H9 (cell line): ENCODE measurements around the gene LMOD3. TPM values are rescaled to one million over a fixed set of nuclear protein-coding genes. Genes with fewer than 3 reads are reported as not detected.
A peak's percentile ranks its signal among the peaks of the same experiment; 100 is the strongest.

Experiments
- DNase-seq: peaks from one replicate; pipeline ENCODE4 v3.0.0-alpha.2; 2017
- H2AFZ ChIP-seq: one replicate; pipeline ENCODE4 v1.6.1; 2013; ENCODE audit warnings: mild to moderate bottlenecking, low read length, control low read depth, moderate library complexity
- H2AK5ac ChIP-seq: 2 replicates; pipeline ENCODE4 v1.6.1; 2013; ENCODE audit warnings: low read length, control low read depth, mixed read lengths; ENCODE audit not compliant: insufficient read length
- H2BK120ac ChIP-seq: one replicate; pipeline ENCODE4 v1.6.1; 2013; ENCODE audit warnings: low read depth, mild to moderate bottlenecking, low read length, control low read depth, inconsistent platforms; ENCODE audit not compliant: poor library complexity, severe bottlenecking
- H2BK12ac ChIP-seq: 2 replicates; pipeline ENCODE4 v1.6.1; 2013; ENCODE audit warnings: low read length, control low read depth, mixed read lengths, low read depth; ENCODE audit not compliant: insufficient read length
- H2BK15ac ChIP-seq: 2 replicates; pipeline ENCODE4 v1.6.1; 2013; ENCODE audit warnings: low read depth, low read length, control low read depth
- H2BK20ac ChIP-seq: one replicate; pipeline ENCODE4 v1.6.1; 2013; ENCODE audit warnings: low read depth, mild to moderate bottlenecking, low read length, control low read depth, inconsistent platforms; ENCODE audit not compliant: poor library complexity, severe bottlenecking
- H2BK5ac ChIP-seq: 2 replicates; pipeline ENCODE4 v1.6.1; 2013; ENCODE audit warnings: low read length, control low read depth, mixed read lengths; ENCODE audit not compliant: insufficient read length
- H3K14ac ChIP-seq: 2 replicates; pipeline ENCODE4 v1.6.1; 2013; ENCODE audit warnings: low read length, control low read depth; ENCODE audit not compliant: insufficient read depth
- H3K18ac ChIP-seq: 2 replicates; pipeline ENCODE4 v1.6.1; 2013; ENCODE audit warnings: low read depth, mild to moderate bottlenecking, mixed read lengths, low read length, control low read depth; ENCODE audit not compliant: insufficient read length
- H3K23ac ChIP-seq: 2 replicates; pipeline ENCODE4 v1.6.1; 2013; ENCODE audit warnings: low read length, control low read depth, mixed read lengths, low read depth; ENCODE audit not compliant: insufficient read length
- H3K23me2 ChIP-seq: 2 replicates; pipeline ENCODE4 v1.6.1; 2013; ENCODE audit warnings: low read depth, mild to moderate bottlenecking, mixed read lengths, low read length, control low read depth; ENCODE audit not compliant: insufficient read length, poor library complexity, severe bottlenecking
- H3K27ac ChIP-seq: 2 replicates; pipeline ENCODE4 v1.5.1; 2013; ENCODE audit warnings: low read length, control low read depth, mixed read lengths, low read depth; ENCODE audit not compliant: insufficient read length
- H3K27me3 ChIP-seq: 2 replicates; pipeline ENCODE4 v1.6.1; 2013; ENCODE audit warnings: low read length, control low read depth, inconsistent platforms; ENCODE audit not compliant: insufficient read depth
- H3K4ac ChIP-seq: 2 replicates; pipeline ENCODE4 v1.6.1; 2013; ENCODE audit warnings: low read depth, mild to moderate bottlenecking, control low read depth, inconsistent platforms, low read length, moderate library complexity
- H3K4me1 ChIP-seq: 2 replicates; pipeline ENCODE4 v1.6.1; 2013; ENCODE audit warnings: low read length, control low read depth, inconsistent platforms; ENCODE audit not compliant: insufficient read depth
- H3K4me2 ChIP-seq: 2 replicates; pipeline ENCODE4 v1.6.1; 2013; ENCODE audit warnings: low read length, control low read depth, mixed read lengths; ENCODE audit not compliant: insufficient read length, insufficient read depth
- H3K56ac ChIP-seq: 2 replicates; pipeline ENCODE4 v1.6.1; 2013; ENCODE audit warnings: low read depth, mild to moderate bottlenecking, mixed read lengths, low read length, control low read depth; ENCODE audit not compliant: insufficient read length
- H3K79me1 ChIP-seq: 2 replicates; pipeline ENCODE4 v1.6.1; 2013; ENCODE audit warnings: low read depth, mild to moderate bottlenecking, moderate library complexity, low read length, control low read depth, inconsistent platforms; ENCODE audit not compliant: insufficient read depth, poor library complexity, severe bottlenecking
- H3K79me2 ChIP-seq: 2 replicates; pipeline ENCODE4 v1.6.1; 2013; ENCODE audit warnings: low read length, control low read depth, inconsistent platforms; ENCODE audit not compliant: insufficient read depth
- H3K9ac ChIP-seq: 2 replicates; pipeline ENCODE4 v1.6.1; 2013; ENCODE audit warnings: low read length, control low read depth, mixed read lengths; ENCODE audit not compliant: insufficient read length; ENCODE audit errors: extremely low read depth
- H3K9me3 ChIP-seq: one replicate; pipeline ENCODE4 v1.6.1; 2013; ENCODE audit warnings: low read depth, low read length, inconsistent platforms; ENCODE audit not compliant: control insufficient read depth
- H3T11ph ChIP-seq: one replicate; pipeline ENCODE4 v1.6.1; 2013; ENCODE audit warnings: mild to moderate bottlenecking, low read length, control low read depth, inconsistent platforms
- H4K20me1 ChIP-seq: one replicate; pipeline ENCODE4 v1.6.1; 2013; ENCODE audit not compliant: control insufficient read depth, insufficient read length, insufficient read depth
- H4K5ac ChIP-seq: 2 replicates; pipeline ENCODE4 v1.6.1; 2013; ENCODE audit warnings: low read depth, mild to moderate bottlenecking, mixed read lengths, low read length, control low read depth; ENCODE audit not compliant: insufficient read length
- H4K8ac ChIP-seq: replicated peaks from 2 replicates; pipeline ENCODE4 v1.6.1; 2013; ENCODE audit warnings: low read length, control low read depth, mixed read lengths, low read depth; ENCODE audit not compliant: insufficient read length
- H4K91ac ChIP-seq: 2 replicates; pipeline ENCODE4 v1.6.1; 2013; ENCODE audit warnings: low read depth, mild to moderate bottlenecking, moderate library complexity, mixed read lengths, low read length, control low read depth; ENCODE audit not compliant: insufficient read length
- H3K27ac Mint-ChIP-seq, 3 experiments: 2 replicates in 2 of 3; 3 replicates in 1 of 3; pipeline ENCODE4 v1.8.0; 2020 to 2021; ENCODE audit warnings: mixed read lengths in 3 of 3, mild to moderate bottlenecking in 1 of 3, moderate library complexity in 1 of 3
- H3K27me3 Mint-ChIP-seq: 2 replicates; pipeline ENCODE4 v1.8.0; 2021; ENCODE audit warnings: low read depth, mild to moderate bottlenecking, moderate library complexity, mixed read lengths
- H3K36me3 Mint-ChIP-seq, 3 experiments: 2 replicates in 2 of 3; 3 replicates in 1 of 3; pipeline ENCODE4 v1.8.0; 2020 to 2021; ENCODE audit warnings: low read depth in 3 of 3, mixed read lengths in 3 of 3; ENCODE audit not compliant: insufficient read depth in 1 of 3
- H3K4me1 Mint-ChIP-seq, 2 experiments: 2 replicates each; pipeline ENCODE4 v1.8.0; 2020; ENCODE audit warnings: mixed read lengths in 2 of 2
- H3K4me3 Mint-ChIP-seq, 2 experiments: 2 replicates in 1 of 2; 3 replicates in 1 of 2; pipeline ENCODE4 v1.8.0; 2020 to 2021; ENCODE audit warnings: mild to moderate bottlenecking in 2 of 2, mixed read lengths in 2 of 2, moderate library complexity in 1 of 2
- H3K9me3 Mint-ChIP-seq, 2 experiments: 2 replicates in 1 of 2; 3 replicates in 1 of 2; pipeline ENCODE4 v1.8.0; 2020; ENCODE audit warnings: mild to moderate bottlenecking in 2 of 2, mixed read lengths in 2 of 2, moderate library complexity in 1 of 2
- WGBS: extraction: QIAGEN DNeasy Blood & Tissue Kit; methylation state at CpG from one replicate; pipeline ENCODE4 v1.1.7; 2013; ENCODE audit warnings: missing lambda C conversion rate, low lambda C conversion rate, mixed read lengths; ENCODE audit not compliant: insufficient read length; ENCODE audit errors: extremely low coverage; 5-methylcytosine and 5-hydroxymethylcytosine counted together
- total RNA-seq: library from RNA; stranded (reverse); gene quantifications from 2 replicates; pipeline ENCODE4 v1.2.1, GENCODE V29; 2021
- TF ChIP-seq, protein P1 (sequence below): fragments of 200-600 bp; sonication (generic); conservative IDR thresholded peaks from 3 replicates; pipeline ENCODE4 v1.8.0; 2021; ENCODE audit warnings: antibody characterized with exemption, mild to moderate bottlenecking

LMOD3 gene
- total RNA-seq, 1 experiment from 2014 or later = not detected

DNA sequence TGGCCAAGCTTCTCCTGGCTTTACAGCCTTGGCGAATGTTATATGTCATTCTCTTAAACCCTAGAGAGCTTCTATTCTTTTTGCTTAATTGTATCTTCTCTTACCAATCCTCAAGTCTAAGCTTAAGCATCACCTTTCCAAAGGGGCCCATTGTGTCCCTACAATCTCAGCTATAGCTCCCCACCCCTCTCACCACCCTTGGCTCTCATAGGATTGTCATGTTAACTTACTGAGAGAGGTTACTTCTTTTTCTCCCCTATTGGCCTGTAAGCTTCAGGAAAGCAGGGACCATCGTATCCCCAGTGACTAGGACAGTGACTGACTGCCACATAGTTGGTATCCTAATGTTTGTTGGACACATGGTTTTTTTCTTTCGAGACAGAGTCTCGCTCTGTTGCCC, 43.3 kb upstream of the LMOD3 start:
- Histone ChIP-seq H4K8ac (no peak overlapping the region), H2AK5ac (no peak overlapping the region), H3K27me3 (no peaks in the 10 kb centered on the region), H2BK120ac (no peak overlapping the region), H3K23ac (no peak overlapping the region), H2BK12ac (no peak overlapping the region), H3K9me3 (no peaks in the 10 kb centered on the region), H3T11ph (no peak overlapping the region), H3K79me2 (no peaks in the 10 kb centered on the region), H2BK15ac (no peak overlapping the region), H2AFZ (no peak overlapping the region), H3K23me2 (no peaks in the 10 kb centered on the region), H4K91ac (no peak overlapping the region), H3K27ac (no peak overlapping the region), H3K4ac (no peak overlapping the region), H3K56ac (no peak overlapping the region), H2BK20ac (no peak overlapping the region), H3K14ac (no peak overlapping the region), H4K20me1 (no peaks in the 10 kb centered on the region), H3K4me1 (no peaks in the 10 kb centered on the region), H3K4me2 (no peak overlapping the region), H2BK5ac (no peak overlapping the region), H3K79me1 (no peaks in the 10 kb centered on the region), H3K9ac (no peak overlapping the region), H4K5ac (no peak overlapping the region), H3K18ac (no peak overlapping the region)
- WGBS = no CpG with 5 or more reads among the region's 4 CpGs
- H3K36me3 Mint-ChIP-seq = no peaks in the 10 kb centered on the region
- no peak for DNase-seq
- peak overlapping the region in 1 of 3 experiments; percentile 79; a peak in 2 of 7 replicates for H3K27ac Mint-ChIP-seq
- H3K9me3 Mint-ChIP-seq = no peaks in the 10 kb centered on the region
- no peak overlapping the region for H3K4me3 Mint-ChIP-seq
- peaks cover 24 to 30% of the 10 kb centered on the region in 2 experiments for H3K4me1 Mint-ChIP-seq
- H3K27me3 Mint-ChIP-seq = no peaks in the 10 kb centered on the region
- TF ChIP-seq, protein P1, sequence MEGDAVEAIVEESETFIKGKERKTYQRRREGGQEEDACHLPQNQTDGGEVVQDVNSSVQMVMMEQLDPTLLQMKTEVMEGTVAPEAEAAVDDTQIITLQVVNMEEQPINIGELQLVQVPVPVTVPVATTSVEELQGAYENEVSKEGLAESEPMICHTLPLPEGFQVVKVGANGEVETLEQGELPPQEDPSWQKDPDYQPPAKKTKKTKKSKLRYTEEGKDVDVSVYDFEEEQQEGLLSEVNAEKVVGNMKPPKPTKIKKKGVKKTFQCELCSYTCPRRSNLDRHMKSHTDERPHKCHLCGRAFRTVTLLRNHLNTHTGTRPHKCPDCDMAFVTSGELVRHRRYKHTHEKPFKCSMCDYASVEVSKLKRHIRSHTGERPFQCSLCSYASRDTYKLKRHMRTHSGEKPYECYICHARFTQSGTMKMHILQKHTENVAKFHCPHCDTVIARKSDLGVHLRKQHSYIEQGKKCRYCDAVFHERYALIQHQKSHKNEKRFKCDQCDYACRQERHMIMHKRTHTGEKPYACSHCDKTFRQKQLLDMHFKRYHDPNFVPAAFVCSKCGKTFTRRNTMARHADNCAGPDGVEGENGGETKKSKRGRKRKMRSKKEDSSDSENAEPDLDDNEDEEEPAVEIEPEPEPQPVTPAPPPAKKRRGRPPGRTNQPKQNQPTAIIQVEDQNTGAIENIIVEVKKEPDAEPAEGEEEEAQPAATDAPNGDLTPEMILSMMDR = no peak
